OCI-LY1 (cell line): ENCODE data around the gene IER3IP1.
A peak's percentile ranks its signal among the peaks of the same experiment; 100 is the strongest.

Experiments used
- H2AFZ ChIP-seq: fragments of 200-600 bp; sonication (generic), shearing (Covaris generic); 2 replicates; pipeline ENCODE4 v1.6.0; 2014; ENCODE audit warnings: antibody characterized with exemption, mild to moderate bottlenecking, low read length
- H3F3A ChIP-seq: fragments of 200-600 bp; sonication (generic), shearing (Covaris generic); 2 replicates; pipeline ENCODE4 v1.6.0; 2014; ENCODE audit warnings: mild to moderate bottlenecking, antibody characterized with exemption, low read length, moderate library complexity; ENCODE audit not compliant: insufficient read depth
- H3K27ac ChIP-seq: fragments of 200-600 bp; sonication (generic); 2 replicates; pipeline ENCODE4 v1.5.1; 2014; ENCODE audit warnings: low read length, mixed run types, mild to moderate bottlenecking, low read depth; ENCODE audit not compliant: poor library complexity, severe bottlenecking
- H3K27me3 ChIP-seq: fragments of 200-600 bp; sonication (generic); 2 replicates; pipeline ENCODE4 v1.6.0; 2014; ENCODE audit warnings: antibody characterized with exemption, mild to moderate bottlenecking, low read length, moderate library complexity; ENCODE audit not compliant: insufficient read depth
- H3K36me3 ChIP-seq: fragments of 200-600 bp; sonication (generic); 2 replicates; pipeline ENCODE4 v1.6.1; 2014; ENCODE audit warnings: mild to moderate bottlenecking, antibody characterized with exemption, low read length, moderate library complexity, mixed read lengths; ENCODE audit not compliant: insufficient read depth
- H3K4me1 ChIP-seq: fragments of 200-600 bp; sonication (generic); 2 replicates; pipeline ENCODE4 v1.5.1; 2014; ENCODE audit warnings: mild to moderate bottlenecking, low read length, moderate library complexity; ENCODE audit not compliant: insufficient read depth, severe bottlenecking
- H3K4me2 ChIP-seq: fragments of 200-600 bp; sonication (generic), shearing (Covaris generic); 2 replicates; pipeline ENCODE4 v1.6.1; 2014; ENCODE audit warnings: low read length
- H3K4me3 ChIP-seq: fragments of 200-600 bp; sonication (generic); 2 replicates; pipeline ENCODE4 v1.5.1; 2014; ENCODE audit warnings: low read length, low read depth, mild to moderate bottlenecking, mixed read lengths; ENCODE audit not compliant: poor library complexity, severe bottlenecking
- H3K79me2 ChIP-seq: fragments of 200-600 bp; shearing (Covaris generic); 2 replicates; pipeline ENCODE4 v1.6.1; 2016; ENCODE audit warnings: mixed run types, low read length, mixed read lengths; ENCODE audit not compliant: insufficient read depth
- H3K9ac ChIP-seq: fragments of 200-600 bp; sonication (generic), shearing (Covaris generic); 2 replicates; pipeline ENCODE4 v1.6.1; 2014; ENCODE audit warnings: mild to moderate bottlenecking, low read length, mixed read lengths
- H3K9me2 ChIP-seq: fragments of 200-600 bp; sonication (generic), shearing (Covaris generic); 2 replicates; pipeline ENCODE4 v1.6.1; 2014; ENCODE audit warnings: low read depth, mild to moderate bottlenecking, low read length, mixed read lengths
- H3K9me3 ChIP-seq: fragments of 200-600 bp; shearing (Covaris generic); 2 replicates; pipeline ENCODE4 v1.6.1; 2014; ENCODE audit warnings: low read length, mixed read lengths
- H4K20me1 ChIP-seq: fragments of 200-600 bp; sonication (generic), shearing (Covaris generic); 2 replicates; pipeline ENCODE4 v1.6.0; 2016; ENCODE audit warnings: mild to moderate bottlenecking, low read length; ENCODE audit not compliant: insufficient read depth
- EZH2 ChIP-seq: fragments of 200-600 bp; sonication (generic), shearing (Covaris generic); IDR thresholded peaks from 2 replicates; pipeline ENCODE4 v1.8.0; 2017; ENCODE audit warnings: borderline replicate concordance, mixed run types, mild to moderate bottlenecking, antibody characterized with exemption, low read length, moderate library complexity, mixed read lengths
- TF ChIP-seq, protein P1 (sequence below): fragments of 200-600 bp; sonication (generic), shearing (Covaris generic); IDR thresholded peaks from 2 replicates; pipeline ENCODE4 v1.5.1; 2017; ENCODE audit warnings: mild to moderate bottlenecking, antibody characterized with exemption, low read length, moderate library complexity, mixed read lengths

The IER3IP1 gene

DNA sequence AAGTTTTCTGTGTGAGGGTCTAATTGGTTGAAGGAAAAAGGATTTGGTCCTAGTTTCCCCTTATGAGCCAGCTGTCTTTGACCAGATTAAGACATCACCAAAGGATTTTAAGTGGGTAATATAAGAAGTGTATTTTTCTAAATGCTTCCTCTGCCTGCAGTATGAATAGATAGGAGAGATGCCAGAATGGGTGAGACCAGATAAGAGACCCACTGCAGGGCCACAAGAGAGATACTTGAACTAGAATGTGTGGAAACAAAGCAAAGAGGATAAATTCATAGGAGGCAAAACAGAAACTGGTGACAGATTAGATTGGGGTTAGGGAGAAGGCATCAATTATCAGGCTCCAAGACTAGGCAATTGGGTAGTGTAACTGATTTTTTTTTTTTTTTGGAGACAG is 24.7 kb downstream of the IER3IP1 start:
- peak overlapping the region; percentile 98 for H3K4me2 ChIP-seq
- no peaks in the 10 kb centered on the region for H4K20me1 ChIP-seq
- H3K36me3 ChIP-seq: peaks cover 19% of the 10 kb centered on the region; the same call in 1 of the 2 replicates
- no peak overlapping the region for H3K27ac ChIP-seq
- H3K9ac ChIP-seq: peak overlapping the region; percentile 89; the same call in 1 of the 2 replicates
- H3K9me3 ChIP-seq: no peaks in the 10 kb centered on the region
- TF ChIP-seq EZH2: no peak
- TF ChIP-seq, protein P1, sequence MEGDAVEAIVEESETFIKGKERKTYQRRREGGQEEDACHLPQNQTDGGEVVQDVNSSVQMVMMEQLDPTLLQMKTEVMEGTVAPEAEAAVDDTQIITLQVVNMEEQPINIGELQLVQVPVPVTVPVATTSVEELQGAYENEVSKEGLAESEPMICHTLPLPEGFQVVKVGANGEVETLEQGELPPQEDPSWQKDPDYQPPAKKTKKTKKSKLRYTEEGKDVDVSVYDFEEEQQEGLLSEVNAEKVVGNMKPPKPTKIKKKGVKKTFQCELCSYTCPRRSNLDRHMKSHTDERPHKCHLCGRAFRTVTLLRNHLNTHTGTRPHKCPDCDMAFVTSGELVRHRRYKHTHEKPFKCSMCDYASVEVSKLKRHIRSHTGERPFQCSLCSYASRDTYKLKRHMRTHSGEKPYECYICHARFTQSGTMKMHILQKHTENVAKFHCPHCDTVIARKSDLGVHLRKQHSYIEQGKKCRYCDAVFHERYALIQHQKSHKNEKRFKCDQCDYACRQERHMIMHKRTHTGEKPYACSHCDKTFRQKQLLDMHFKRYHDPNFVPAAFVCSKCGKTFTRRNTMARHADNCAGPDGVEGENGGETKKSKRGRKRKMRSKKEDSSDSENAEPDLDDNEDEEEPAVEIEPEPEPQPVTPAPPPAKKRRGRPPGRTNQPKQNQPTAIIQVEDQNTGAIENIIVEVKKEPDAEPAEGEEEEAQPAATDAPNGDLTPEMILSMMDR: no peak
- H3K79me2 ChIP-seq: peaks cover 17% of the 10 kb centered on the region
- H3F3A ChIP-seq: no peaks in the 10 kb centered on the region
- H3K9me2 ChIP-seq: no peaks in the 10 kb centered on the region
- H3K4me1 ChIP-seq: peaks cover 24% of the 10 kb centered on the region
- no peak overlapping the region for H2AFZ ChIP-seq
- peak overlapping the region; percentile 72 for H3K4me3 ChIP-seq
- no peaks in the 10 kb centered on the region for H3K27me3 ChIP-seq

DNA sequence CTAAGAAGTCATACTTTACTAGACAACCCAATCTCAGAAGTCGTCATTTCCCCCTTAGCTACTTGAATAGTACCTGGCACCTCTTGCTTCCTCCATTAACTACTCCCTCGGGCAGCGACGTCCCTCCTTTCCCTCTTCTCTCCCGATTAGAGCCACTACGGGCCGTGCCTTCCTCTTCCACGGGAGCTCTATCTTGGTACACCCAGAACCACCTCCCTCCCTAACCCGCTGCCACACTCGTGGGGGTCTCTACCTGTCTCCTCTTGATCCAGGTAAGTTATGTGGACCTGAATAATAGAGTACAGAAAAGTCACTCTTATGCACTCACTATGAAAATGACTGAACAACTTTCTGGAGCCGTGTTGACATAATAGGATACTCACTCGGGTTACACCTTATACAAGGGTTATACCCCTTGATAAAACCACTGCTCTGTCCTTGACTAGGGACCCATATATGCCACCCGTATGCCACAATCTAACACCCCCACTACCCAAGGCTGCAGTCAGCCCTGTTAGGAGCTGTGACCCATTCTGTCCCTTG is 25.3 kb downstream of the IER3IP1 start:
- Histone ChIP-seq H3F3A (no peaks in the 10 kb centered on the region), H3K4me3 (peak overlapping the region; percentile 72), H4K20me1 (no peaks in the 10 kb centered on the region), H3K36me3 (peaks cover 17% of the 10 kb centered on the region; the same call in 1 of the 2 replicates), H3K27me3 (no peaks in the 10 kb centered on the region), H3K9me3 (no peaks in the 10 kb centered on the region), H3K79me2 (peaks cover 17% of the 10 kb centered on the region), H3K4me2 (peak overlapping the region; percentile 98), H3K27ac (peak overlapping the region; percentile 39), H3K9ac (peak overlapping the region; percentile 89), H2AFZ (peak overlapping the region; percentile 51; the same call in 1 of the 2 replicates), H3K9me2 (no peaks in the 10 kb centered on the region), H3K4me1 (peaks cover 24% of the 10 kb centered on the region)
- TF ChIP-seq EZH2: no peak

DNA sequence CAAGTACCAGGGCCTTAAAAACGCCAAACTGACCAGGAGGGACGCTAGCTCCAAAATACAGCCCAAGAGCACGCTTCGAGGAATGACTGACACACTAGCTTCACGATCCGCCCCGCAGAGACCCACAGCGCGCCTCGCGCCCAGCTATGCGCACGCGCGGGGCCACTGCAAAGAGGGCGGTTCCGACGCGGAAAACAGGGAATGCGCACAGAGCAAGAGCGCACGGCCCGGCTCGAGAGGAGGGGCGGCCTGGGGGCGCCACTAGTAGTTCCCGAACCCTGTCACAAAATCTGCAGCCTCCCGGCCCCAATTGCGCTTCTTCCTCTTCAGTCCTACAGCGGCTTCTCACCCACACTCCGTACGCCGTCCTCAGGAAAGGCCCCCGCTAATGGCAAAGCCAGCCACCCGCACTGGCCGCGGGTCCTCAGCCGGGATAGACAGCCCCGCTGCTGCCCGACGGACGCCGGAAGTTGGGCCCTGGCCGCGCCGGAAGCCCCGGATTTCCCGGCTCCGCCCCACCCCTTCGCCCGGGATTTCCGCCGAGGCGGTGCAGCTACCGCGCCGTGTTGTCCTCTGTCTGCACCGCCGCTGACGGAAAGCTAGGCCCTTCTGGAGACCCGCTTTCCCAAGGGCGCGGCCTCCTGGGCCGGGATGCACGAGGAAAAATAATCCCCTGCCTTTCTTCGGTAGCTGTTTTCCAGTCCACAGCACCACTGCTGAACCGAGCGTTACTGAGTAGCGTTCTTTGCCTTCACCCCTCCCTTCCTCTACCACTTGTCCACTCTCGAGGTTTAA is 25.9 kb downstream of the IER3IP1 start, which contains the start of gene HDHD2:
TSS of gene HDHD2 (minus strand) at position 472 of the 795 bp plus-strand sequence. CDS start 14,061 bp downstream, outside the sequence.
- H4K20me1 ChIP-seq: no peaks in the 10 kb centered on the region
- peak within 1 kb of the TSS; percentile 89 for H3K9ac ChIP-seq
- peaks cover 12% of the 10 kb centered on the region; the same call in 1 of the 2 replicates for H3K36me3 ChIP-seq
- peak within 1 kb of the TSS; percentile 39 for H3K27ac ChIP-seq
- no peaks in the 10 kb centered on the region for H3K27me3 ChIP-seq
- H3F3A ChIP-seq: no peaks in the 10 kb centered on the region
- H3K4me2 ChIP-seq: peak within 1 kb of the TSS; percentile 98
- H2AFZ ChIP-seq: peak within 1 kb of the TSS; percentile 51; the same call in 1 of the 2 replicates
- no peaks in the 10 kb centered on the region for H3K9me3 ChIP-seq
- H3K9me2 ChIP-seq: no peaks in the 10 kb centered on the region
- peaks cover 20% of the 10 kb centered on the region for H3K79me2 ChIP-seq
- peak within 1 kb of the TSS; percentile 72 for H3K4me3 ChIP-seq
- TF ChIP-seq, protein P1: no peak
- no peak for TF ChIP-seq EZH2
- H3K4me1 ChIP-seq: peaks cover 24% of the 10 kb centered on the region
